K562 (cell line): ENCODE results near the gene CDKN1C. TPM values are rescaled to one million over a fixed set of nuclear protein-coding genes. Genes with fewer than 3 reads are reported as not detected.
A peak's percentile ranks its signal among the peaks of the same experiment; 100 is the strongest.

Experiments
- COPS2 ChIP-seq: fragments of 450-650 bp; conservative IDR thresholded peaks from 2 replicates; pipeline ENCODE4 v1.6.1; 2016; ENCODE audit warnings: mild to moderate bottlenecking, moderate library complexity
- ETV1 ChIP-seq: fragments of 450-650 bp; conservative IDR thresholded peaks from 2 replicates; pipeline ENCODE4 v1.6.1; 2016; ENCODE audit warnings: missing genetic modification characterization, control low read depth, low read depth, missing compliant biosample characterization
- FUS ChIP-seq: fragments of 200-400 bp; formaldehyde crosslinking; optimal IDR thresholded peaks from 2 replicates; pipeline ENCODE3; 2017; ENCODE audit warnings: low read depth, low read length
- GATAD2A ChIP-seq: fragments of 450-650 bp; IDR thresholded peaks from 2 replicates; pipeline ENCODE4 v1.6.1; 2017
- ID3 ChIP-seq, 2 experiments: fragments of 250-450 bp in 1 of 2; fragments of 450-650 bp in 1 of 2; sonication (Bioruptor Pico) in 1 of 2; IDR thresholded peaks; 2 replicates each; pipeline versions ENCODE4 v1.6.1 to v1.8.0; 2016 to 2021; ENCODE audit warnings: mild to moderate bottlenecking in 2 of 2, moderate library complexity in 2 of 2, missing compliant biosample characterization in 1 of 2, missing genetic modification characterization in 1 of 2
- KAT2B ChIP-seq: IDR thresholded peaks from one replicate; pipeline ENCODE4 v1.6.1; 2012; ENCODE audit warnings: low read depth, mild to moderate bottlenecking, control low read depth, inconsistent platforms, low read length, moderate library complexity
- L3MBTL2 ChIP-seq: fragments of 450-650 bp; IDR thresholded peaks from 2 replicates; pipeline ENCODE4 v1.6.1; 2016; ENCODE audit warnings: mild to moderate bottlenecking, moderate library complexity
- MLLT1 ChIP-seq, 2 experiments: fragments of 450-650 bp; IDR thresholded peaks; 2 replicates each; pipeline ENCODE4 v1.6.1; 2016
- NR3C1 ChIP-seq: sonication (generic); formaldehyde crosslinking; IDR thresholded peaks from 2 replicates; pipeline ENCODE4 v1.8.1; 2022; ENCODE audit warnings: missing genetic modification reagents
- POLR2G ChIP-seq: fragments of 200-400 bp; formaldehyde crosslinking; IDR thresholded peaks from 2 replicates; pipeline ENCODE4 v1.6.1; 2017; ENCODE audit warnings: low read depth, mild to moderate bottlenecking, antibody characterized with exemption, low read length, moderate library complexity
- PRDM10 ChIP-seq: fragments of 450-650 bp; IDR thresholded peaks from 2 replicates; pipeline ENCODE4 v1.6.1; 2018; ENCODE audit not compliant: partially characterized antibody
- TFAP4 ChIP-seq: sonication (generic); formaldehyde crosslinking; IDR thresholded peaks from 2 replicates; pipeline ENCODE4 v1.8.0; 2022; ENCODE audit warnings: missing genetic modification reagents, mild to moderate bottlenecking, moderate library complexity, borderline replicate concordance
- ZMIZ1 ChIP-seq, 2 experiments: fragments of 150-350 bp in 1 of 2; IDR thresholded peaks; 2 replicates each; pipeline ENCODE4 v1.6.1; 2012 to 2016; ENCODE audit warnings: low read depth in 2 of 2, low read length in 2 of 2, mild to moderate bottlenecking in 1 of 2, moderate library complexity in 1 of 2
- ZNF766 ChIP-seq: fragments of 200-800 bp; sonication (Bioruptor generic); conservative IDR thresholded peaks from 2 replicates; pipeline ENCODE4 v1.6.1; 2016; ENCODE audit warnings: missing genetic modification characterization, missing compliant biosample characterization
- ZNF778 ChIP-seq: fragments of 450-650 bp; formaldehyde crosslinking; IDR thresholded peaks from 2 replicates; pipeline ENCODE4 v1.4.0; 2020; ENCODE audit warnings: mild to moderate bottlenecking, moderate library complexity
- polyA plus RNA-seq, 8 experiments: library from polyadenylated mRNA; depleted of rRNA in 4 of 8; stranded (reverse) in 5 of 8; unstranded in 3 of 8; fragments of >200 nt; fragmentation: Nextera tagmentation in 2 of 8; fragmentation: Illumina TruSeq in 1 of 8; extraction: Ambion mirVana in 2 of 8; extraction: Trizol in 1 of 8; gene quantifications; 2 replicates each; pipeline versions ENCODE4 v1.2.1 to v1.2.3, GENCODE V29; 2011 to 2014; ENCODE audit warnings: inconsistent platforms in 1 of 8, missing spikeins in 1 of 8
- total RNA-seq, 7 experiments: library from RNA; depleted of rRNA in 6 of 7; stranded (reverse); fragments of >200 nt in 6 of 7; fragmentation: Illumina TruSeq in 2 of 7; extraction: Trizol in 2 of 7; gene quantifications; 2 replicates each; pipeline versions ENCODE4 v1.2.1 to v1.2.3, GENCODE V29; 2011 to 2021; ENCODE audit warnings: low replicate concordance in 1 of 7

CDKN1C gene
- total and polyA plus RNA-seq, 9 of the 15 experiments (the other 6 are each of a cell fraction or from before 2014, with no cell fraction given) = 2.8 to 21.1 (median 9.3) TPM

GRCh38 chr11:2928605-2929530 lies 43.3 kb upstream of the CDKN1C start, which contains the start of gene PHLDA2 (continued):
- 0 out of 4 replicates have a peak, but pooled peaks of 1 of the 2 experiments have one; percentile 20 for TF ChIP-seq MLLT1 (IDR thresholded peaks at IDR 0.05)
- no peak; the same call in 1 of the 2 replicates for TF ChIP-seq GATAD2A
- TF ChIP-seq ZNF766 = no peak
- TF ChIP-seq L3MBTL2 = peak; percentile 93
- TF ChIP-seq KAT2B = no peak
- TF ChIP-seq POLR2G = peak; percentile 94
- TF ChIP-seq TFAP4 = no peak; the same call in 1 of the 2 replicates
- 0 out of 2 replicates have a peak, but pooled peaks have one; percentile 42 for TF ChIP-seq NR3C1 (CRISPR knock-in tag)
- TF ChIP-seq COPS2 = no peak
- no peak for TF ChIP-seq ZNF778
- TF ChIP-seq PRDM10 = peak; percentile 75
- no peak for TF ChIP-seq ID3 (CRISPR knock-in tag; IDR thresholded peaks at IDR 0.05)
- 0 out of 2 replicates have a peak, but pooled peaks have one; percentile 14 for TF ChIP-seq ID3 (tag; IDR thresholded peaks at IDR 0.05)
- 0 out of 4 replicates have a peak, but pooled peaks of 1 of the 2 experiments have one; percentile 24 for TF ChIP-seq ZMIZ1 (IDR thresholded peaks at IDR 0.05; ENCODE audit: low read depth in 2 of 2, low read length in 2 of 2)
- no peak for TF ChIP-seq FUS
- 0 out of 2 replicates have a peak, but pooled peaks have one; percentile 15 for TF ChIP-seq ETV1 (tag)
